OCI-LY7 (cell line): Measurements from ENCODE around the gene COL18A1. TPM values are rescaled to one million over a fixed set of nuclear protein-coding genes. Genes with fewer than 3 reads are reported as not detected.

Source experiments
- BruUV-seq: library from RNA; stranded (reverse); fragments of 400-500 nt; replicated peaks from 2 replicates; lab custom pipeline; 2021; lab: Mats Ljungman, UMichigan
- CTCF ChIA-PET: fragments of 300-600 bp; sonication (Branson Sonifier 250); formaldehyde crosslinking; loops from one replicate; lab custom pipeline; 2022; ENCODE audit warnings: antibody characterized with exemption; ENCODE audit not compliant: unreplicated experiment; lab: Charles Lee
- POLR2A ChIA-PET: fragments of 300-600 bp; sonication (Branson Sonifier 250); formaldehyde crosslinking; loops from one replicate; lab custom pipeline; 2022; ENCODE audit warnings: antibody characterized with exemption; lab: Charles Lee
- DNase-seq: peaks from one replicate; pipeline ENCODE4 v3.0.0-alpha.2; 2015; ENCODE audit warnings: low spot score
- H2AFZ ChIP-seq: fragments of 200-600 bp; sonication (generic), shearing (Covaris generic); 2 replicates; pipeline ENCODE4 v1.6.1; 2014; ENCODE audit warnings: mild to moderate bottlenecking, antibody characterized with exemption, low read length, moderate library complexity
- H3K27ac ChIP-seq: fragments of 200-600 bp; sonication (generic); 2 replicates; pipeline ENCODE4 v1.5.1; 2014; ENCODE audit warnings: mixed run types, low read depth, mild to moderate bottlenecking, moderate library complexity, low read length, inconsistent platforms; ENCODE audit not compliant: poor library complexity, severe bottlenecking
- H3K36me3 ChIP-seq: fragments of 200-600 bp; sonication (generic); 2 replicates; pipeline ENCODE4 v1.6.1; 2014; ENCODE audit warnings: mild to moderate bottlenecking, antibody characterized with exemption, low read length, moderate library complexity, mixed read lengths; ENCODE audit not compliant: insufficient read depth
- H3K4me1 ChIP-seq: fragments of 200-600 bp; sonication (generic); 2 replicates; pipeline ENCODE4 v1.5.1; 2014; ENCODE audit warnings: mild to moderate bottlenecking, low read length; ENCODE audit not compliant: insufficient read depth, poor library complexity, severe bottlenecking
- H3K4me2 ChIP-seq: fragments of 200-600 bp; sonication (generic); 2 replicates; pipeline ENCODE4 v1.6.1; 2014; ENCODE audit warnings: mild to moderate bottlenecking, low read length
- H3K4me3 ChIP-seq: fragments of 200-600 bp; sonication (generic); 2 replicates; pipeline ENCODE4 v1.5.1; 2014; ENCODE audit warnings: mild to moderate bottlenecking, low read depth, low read length; ENCODE audit not compliant: poor library complexity, severe bottlenecking
- H3K79me2 ChIP-seq: fragments of 200-600 bp; sonication (generic); 2 replicates; pipeline ENCODE4 v1.6.1; 2016; ENCODE audit warnings: low read depth, mild to moderate bottlenecking, low read length, moderate library complexity, mixed read lengths; ENCODE audit not compliant: insufficient read depth
- H3K9me2 ChIP-seq: fragments of 200-600 bp; sonication (generic); 2 replicates; pipeline ENCODE4 v1.6.1; 2016; ENCODE audit warnings: mild to moderate bottlenecking, low read length, mixed read lengths; ENCODE audit not compliant: insufficient read depth
- H3K9me3 ChIP-seq: fragments of 200-600 bp; sonication (generic); 2 replicates; pipeline ENCODE4 v1.6.1; 2014; ENCODE audit warnings: mild to moderate bottlenecking, mixed run types, low read length, mixed read lengths
- H4K20me1 ChIP-seq: fragments of 200-600 bp; sonication (generic); 2 replicates; pipeline ENCODE4 v1.6.1; 2014; ENCODE audit warnings: mild to moderate bottlenecking, antibody characterized with exemption, low read length, moderate library complexity, mixed read lengths; ENCODE audit not compliant: insufficient read depth
- CTCF ChIP-seq: fragments of 200-600 bp; sonication (generic); conservative IDR thresholded peaks from 2 replicates; pipeline ENCODE4 v1.5.1; 2014; ENCODE audit warnings: mild to moderate bottlenecking, antibody characterized with exemption, low read length, moderate library complexity, mixed read lengths
- EZH2phosphoT487 ChIP-seq: fragments of 200-600 bp; sonication (generic); IDR thresholded peaks from 2 replicates; pipeline ENCODE4 v1.6.1; 2018; ENCODE audit warnings: low read depth, borderline replicate concordance, mild to moderate bottlenecking, mixed run types, antibody characterized with exemption, low read length, moderate library complexity, mixed read lengths
- intact Hi-C: fragments of 100-400 bp; cut with micrococcal nuclease; formaldehyde crosslinking; loops from one replicate; pipeline ENCODE4 v1.10.0; 2022; ENCODE audit not compliant: unreplicated experiment
- total RNA-seq, 2 experiments: library from RNA; depleted of rRNA in 1 of 2; stranded (reverse); fragments of >200 nt in 1 of 2; shearing (Covaris generic) in 1 of 2; gene quantifications; 2 replicates each; pipeline ENCODE4 v1.2.3, GENCODE V29; 2014 to 2022

The COL18A1 gene
- total RNA-seq, 2 experiments from 2014 or later, result 0.23 to 7.4 TPM

- Histone ChIP-seq H3K9me2 (no peaks in the 10 kb centered on the region), H3K79me2 (no peaks in the 10 kb centered on the region), H3K9me3 (no peaks in the 10 kb centered on the region), H3K27ac (no peak overlapping the region), H3K4me2 (no peak overlapping the region), H3K36me3 (no peaks in the 10 kb centered on the region), H2AFZ (no peak overlapping the region), H3K4me3 (no peak overlapping the region), H3K4me1 (no peaks in the 10 kb centered on the region), H4K20me1 (no peaks in the 10 kb centered on the region)
- POLR2A ChIA-PET, result no interaction called here
- TF ChIP-seq CTCF, result no peak
- no peak for TF ChIP-seq EZH2phosphoT487
- CTCF ChIA-PET, result no interaction called here
- no peak for DNase-seq
- BruUV-seq, result no TSS peak
- intact Hi-C loops, result no loop called here
These were observed 56.4 kb downstream of the COL18A1 start for GRCh38 chr21:45461369-45461750.

- Histone ChIP-seq H2AFZ (no peak overlapping the region), H3K4me2 (no peak overlapping the region), H3K9me2 (no peaks in the 10 kb centered on the region), H3K9me3 (no peaks in the 10 kb centered on the region), H3K4me1 (no peaks in the 10 kb centered on the region), H3K79me2 (no peaks in the 10 kb centered on the region), H3K36me3 (no peaks in the 10 kb centered on the region), H3K27ac (no peak overlapping the region), H4K20me1 (no peaks in the 10 kb centered on the region), H3K4me3 (no peak overlapping the region)
- BruUV-seq, result no TSS peak
- intact Hi-C loops, result no loop called here
- TF ChIP-seq EZH2phosphoT487 (no peak), CTCF (no peak)
- POLR2A ChIA-PET, result no interaction called here
- DNase-seq, result no peak
- CTCF ChIA-PET, result no interaction called here
These were observed 56.9 kb downstream of the COL18A1 start for GRCh38 chr21:45461806-45462341.

GRCh38 chr21:45463871-45464270, 58.9 kb downstream of the COL18A1 start:
- BruUV-seq, result no TSS peak
- Histone ChIP-seq H3K9me3 (no peaks in the 10 kb centered on the region), H3K27ac (no peak overlapping the region), H3K9me2 (no peaks in the 10 kb centered on the region), H3K4me3 (no peak overlapping the region), H4K20me1 (no peaks in the 10 kb centered on the region), H3K79me2 (no peaks in the 10 kb centered on the region), H2AFZ (no peak overlapping the region), H3K4me1 (no peaks in the 10 kb centered on the region), H3K36me3 (no peaks in the 10 kb centered on the region), H3K4me2 (no peak overlapping the region)
- intact Hi-C loops, result no loop called here
- POLR2A ChIA-PET, result no interaction called here
- no peak for TF ChIP-seq EZH2phosphoT487
- TF ChIP-seq CTCF, result no peak
- DNase-seq, result no peak
- CTCF ChIA-PET, result no interaction called here
